ENCODE measurements around the gene NIPAL3. TPM values are rescaled to one million over a fixed set of nuclear protein-coding genes. Genes with fewer than 3 reads are reported as not detected.
A peak's percentile ranks its signal among the peaks of the same experiment; 100 is the strongest.

Gene NIPAL3
- total RNA-seq, 2 experiments from 2014 or later = 11.7 to 25.3 TPM

DNA sequence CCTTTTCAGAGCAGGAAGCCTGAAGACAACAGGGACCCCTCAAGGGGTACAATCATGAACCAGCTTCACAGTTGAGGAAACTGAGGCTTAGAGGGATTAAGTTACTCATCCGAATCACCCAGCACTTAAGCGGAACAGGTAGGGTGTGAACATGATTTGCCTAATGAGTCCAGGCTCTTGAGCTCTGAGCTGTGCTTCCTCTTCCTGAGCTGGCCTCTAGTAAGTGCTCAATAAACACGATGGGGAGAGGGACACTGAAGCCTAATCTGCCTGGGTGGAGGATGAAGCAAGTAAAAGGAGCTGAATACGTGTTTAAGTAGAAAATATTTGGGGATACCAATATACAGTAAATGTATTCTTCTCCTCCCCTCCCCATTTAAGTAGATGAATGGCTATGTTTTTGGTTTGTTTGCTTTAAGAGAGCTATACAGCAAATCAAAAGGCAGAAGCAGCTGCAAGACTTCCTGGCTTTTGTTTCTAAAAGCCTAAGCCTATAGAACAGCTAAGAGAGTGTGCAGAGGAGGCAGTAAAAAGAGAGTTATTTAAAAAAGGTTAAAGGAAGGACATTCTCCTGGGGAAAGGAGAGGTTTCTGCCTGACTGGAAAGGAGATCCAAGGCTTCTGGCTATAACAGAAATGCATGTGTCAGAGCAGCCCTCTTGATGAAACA, 22.5 kb upstream of the NIPAL3 start:
- Histone ChIP-seq H2AFZ (ENCODE audit: low read length) (peak overlapping the region; percentile 93), H3K27ac (ENCODE audit: low read depth, low read length, poor library complexity, severe bottlenecking) (peak overlapping the region; percentile 88), H3K4me3 (ENCODE audit: low read depth, low read length, poor library complexity, severe bottlenecking) (peak overlapping the region; percentile 58), H3K36me3 (ENCODE audit: insufficient read depth, low read length) (no peaks in the 10 kb centered on the region), H4K20me1 (ENCODE audit: insufficient read depth, low read length) (no peaks in the 10 kb centered on the region), H3K9me3 (ENCODE audit: low read length) (peaks cover 10% of the 10 kb centered on the region; the same call in 1 of the 2 replicates), H3K4me1 (ENCODE audit: insufficient read depth, low read length, poor library complexity, severe bottlenecking) (peaks cover 44% of the 10 kb centered on the region), H3K79me2 (ENCODE audit: insufficient read depth, low read depth, low read length) (no peaks in the 10 kb centered on the region), H3K4me2 (ENCODE audit: low read length) (peak overlapping the region; percentile 86), H3K9me2 (ENCODE audit: insufficient read depth, low read length) (no peaks in the 10 kb centered on the region)
- no TSS peak for BruUV-seq (replicated peaks)
- TF ChIP-seq EZH2phosphoT487 (IDR thresholded peaks at IDR 0.05; ENCODE audit: borderline replicate concordance, low read depth, low read length) = no peak
- intact Hi-C loops (cut with micrococcal nuclease; ENCODE audit: unreplicated experiment) = loop anchor here (1.0 kb wide), 3 partner anchors 194 to 322 kb away; no protein-coding TSS in a partner anchor
- POLR2A ChIA-PET = interaction anchor here (0.5 to 4.3 kb wide), 19 partner anchors 10 to 1235 kb away, joined by 3 to 45 read pairs (median 3); partner anchors contain the start of genes NIPAL3 and STPG1
- peak; percentile 87 for DNase-seq (ENCODE audit: low spot score)
- CTCF ChIA-PET (ENCODE audit: unreplicated experiment) = interaction anchor here (0.6 to 4.3 kb wide), 10 partner anchors 17 to 323 kb away, joined by 3 to 37 read pairs (median 4); no protein-coding TSS in a partner anchor

DNA sequence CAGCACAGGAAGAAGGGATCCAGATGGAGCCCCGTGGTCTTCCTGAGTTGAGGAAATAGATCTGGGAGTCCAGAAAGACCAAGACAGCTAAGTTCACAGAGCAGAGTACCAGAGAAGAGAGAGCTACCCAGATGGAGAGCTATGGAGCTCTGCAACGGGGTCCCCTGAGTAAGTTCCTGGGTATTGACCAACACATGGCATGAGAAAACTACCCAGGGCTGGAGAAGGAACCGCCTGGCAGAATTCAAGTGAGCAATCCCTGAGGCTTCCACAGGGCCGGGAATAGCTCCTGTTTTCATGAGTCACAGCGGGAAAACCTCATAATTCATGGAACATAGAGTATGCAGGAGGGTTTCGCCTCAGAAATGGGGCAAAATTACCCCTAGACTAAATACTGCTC, 21.7 kb upstream of the NIPAL3 start:
- no peaks in the 10 kb centered on the region for H3K79me2 ChIP-seq (ENCODE audit: insufficient read depth, low read depth, low read length)
- POLR2A ChIA-PET = interaction anchor here (0.6 to 4.3 kb wide), 13 partner anchors 11 to 244 kb away, joined by 3 to 45 read pairs (median 4); partner anchors contain the start of gene STPG1
- no TSS peak for BruUV-seq (replicated peaks)
- peak overlapping the region; percentile 88 for H3K27ac ChIP-seq (ENCODE audit: low read depth, low read length, poor library complexity, severe bottlenecking)
- peak overlapping the region; percentile 86 for H3K4me2 ChIP-seq (ENCODE audit: low read length)
- peak overlapping the region; percentile 93; the same call in 1 of the 2 replicates for H2AFZ ChIP-seq (ENCODE audit: low read length)
- H3K9me3 ChIP-seq (ENCODE audit: low read length) = peaks cover 10% of the 10 kb centered on the region; the same call in 1 of the 2 replicates
- peaks cover 44% of the 10 kb centered on the region for H3K4me1 ChIP-seq (ENCODE audit: insufficient read depth, low read length, poor library complexity, severe bottlenecking)
- no peaks in the 10 kb centered on the region for H3K9me2 ChIP-seq (ENCODE audit: insufficient read depth, low read length)
- H3K36me3 ChIP-seq (ENCODE audit: insufficient read depth, low read length) = no peaks in the 10 kb centered on the region
- peak overlapping the region; percentile 15 for H3K4me3 ChIP-seq (ENCODE audit: low read depth, low read length, poor library complexity, severe bottlenecking)
- H4K20me1 ChIP-seq (ENCODE audit: insufficient read depth, low read length) = no peaks in the 10 kb centered on the region
- intact Hi-C loops (cut with micrococcal nuclease; ENCODE audit: unreplicated experiment) = no loop called here
- CTCF ChIA-PET (ENCODE audit: unreplicated experiment) = interaction anchor here (1.3 to 4.3 kb wide), 3 partner anchors 192 to 244 kb away, joined by 6 to 37 read pairs (median 6); no protein-coding TSS in a partner anchor
- TF ChIP-seq, protein P1, sequence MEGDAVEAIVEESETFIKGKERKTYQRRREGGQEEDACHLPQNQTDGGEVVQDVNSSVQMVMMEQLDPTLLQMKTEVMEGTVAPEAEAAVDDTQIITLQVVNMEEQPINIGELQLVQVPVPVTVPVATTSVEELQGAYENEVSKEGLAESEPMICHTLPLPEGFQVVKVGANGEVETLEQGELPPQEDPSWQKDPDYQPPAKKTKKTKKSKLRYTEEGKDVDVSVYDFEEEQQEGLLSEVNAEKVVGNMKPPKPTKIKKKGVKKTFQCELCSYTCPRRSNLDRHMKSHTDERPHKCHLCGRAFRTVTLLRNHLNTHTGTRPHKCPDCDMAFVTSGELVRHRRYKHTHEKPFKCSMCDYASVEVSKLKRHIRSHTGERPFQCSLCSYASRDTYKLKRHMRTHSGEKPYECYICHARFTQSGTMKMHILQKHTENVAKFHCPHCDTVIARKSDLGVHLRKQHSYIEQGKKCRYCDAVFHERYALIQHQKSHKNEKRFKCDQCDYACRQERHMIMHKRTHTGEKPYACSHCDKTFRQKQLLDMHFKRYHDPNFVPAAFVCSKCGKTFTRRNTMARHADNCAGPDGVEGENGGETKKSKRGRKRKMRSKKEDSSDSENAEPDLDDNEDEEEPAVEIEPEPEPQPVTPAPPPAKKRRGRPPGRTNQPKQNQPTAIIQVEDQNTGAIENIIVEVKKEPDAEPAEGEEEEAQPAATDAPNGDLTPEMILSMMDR (conservative IDR thresholded peaks at IDR 0.05; ENCODE audit: low read length) = no peak
- TF ChIP-seq EZH2phosphoT487 (IDR thresholded peaks at IDR 0.05; ENCODE audit: borderline replicate concordance, low read depth, low read length) = no peak
- no peak for DNase-seq (ENCODE audit: low spot score)

DNA sequence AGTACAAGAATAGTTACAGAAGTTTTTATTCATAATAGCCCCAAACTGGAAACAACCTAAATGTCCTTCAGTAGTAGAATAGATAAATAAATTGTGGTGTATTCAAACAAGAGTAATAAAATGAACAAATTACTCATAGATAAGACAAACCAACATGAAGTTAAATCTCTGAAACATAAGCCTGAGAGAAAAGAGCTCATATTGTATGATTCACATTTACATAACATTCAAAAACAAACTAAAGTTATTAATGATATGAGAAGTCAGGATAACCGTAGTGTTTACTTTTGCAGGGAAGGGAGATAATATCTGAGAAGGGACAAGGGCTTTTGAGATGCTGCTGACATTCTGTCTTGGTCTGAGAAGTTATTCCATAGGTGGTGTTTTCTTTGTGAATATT, 15.5 kb upstream of the NIPAL3 start:
- H3K79me2 ChIP-seq (ENCODE audit: insufficient read depth, low read depth, low read length) = no peaks in the 10 kb centered on the region
- H3K9me3 ChIP-seq (ENCODE audit: low read length) = peaks cover 10% of the 10 kb centered on the region; the same call in 1 of the 2 replicates
- CTCF ChIA-PET (ENCODE audit: unreplicated experiment) = no interaction called here
- no peaks in the 10 kb centered on the region for H3K4me1 ChIP-seq (ENCODE audit: insufficient read depth, low read length, poor library complexity, severe bottlenecking)
- H3K27ac ChIP-seq (ENCODE audit: low read depth, low read length, poor library complexity, severe bottlenecking) = no peak overlapping the region
- intact Hi-C loops (cut with micrococcal nuclease; ENCODE audit: unreplicated experiment) = no loop called here
- BruUV-seq (replicated peaks) = no TSS peak
- no peak overlapping the region for H2AFZ ChIP-seq (ENCODE audit: low read length)
- no peak for TF ChIP-seq EZH2phosphoT487 (IDR thresholded peaks at IDR 0.05; ENCODE audit: borderline replicate concordance, low read depth, low read length)
- TF ChIP-seq, protein P1 (conservative IDR thresholded peaks at IDR 0.05; ENCODE audit: low read length) = no peak
- DNase-seq (ENCODE audit: low spot score) = no peak
- H3K4me3 ChIP-seq (ENCODE audit: low read depth, low read length, poor library complexity, severe bottlenecking) = no peak overlapping the region
- no peaks in the 10 kb centered on the region for H3K9me2 ChIP-seq (ENCODE audit: insufficient read depth, low read length)
- H4K20me1 ChIP-seq (ENCODE audit: insufficient read depth, low read length) = no peaks in the 10 kb centered on the region
- no peak overlapping the region for H3K4me2 ChIP-seq (ENCODE audit: low read length)
- no peaks in the 10 kb centered on the region for H3K36me3 ChIP-seq (ENCODE audit: insufficient read depth, low read length)
- POLR2A ChIA-PET = interaction anchor here (0.6 to 1.5 kb wide), 5 partner anchors 9 to 231 kb away, joined by 3 to 6 read pairs (median 3); partner anchors contain the start of gene NIPAL3
